ENCODE measurements around the gene FBXO41. TPM values are rescaled to one million over a fixed set of nuclear protein-coding genes. Genes with fewer than 3 reads are reported as not detected.
A peak's percentile ranks its signal among the peaks of the same experiment; 100 is the strongest.

FBXO41 gene
- total RNA-seq, 1 experiment from 2014 or later: 34.9 TPM

- no peaks in the 10 kb centered on the region for H3K9me3 ChIP-seq (ENCODE audit: control insufficient read depth in 1 of 2, insufficient read depth in 1 of 2, low read depth in 1 of 2, low read length in 2 of 2)
- H3K4me1 ChIP-seq (ENCODE audit: control insufficient read depth in 1 of 2, insufficient read depth in 2 of 2, low read length in 2 of 2): peaks cover 8 to 33% of the 10 kb centered on the region in 2 experiments
- no peaks in the 10 kb centered on the region for H3K9me2 ChIP-seq (ENCODE audit: insufficient read depth)
- ChIA-PET POLR2A (interaction anchor here (1.3 to 1.4 kb wide), 2 partner anchors 21 to 35 kb away, joined by 8 read pairs; partner anchors contain the start of genes CCT7 and PRADC1), RAD21 (ENCODE audit: low non-redundant PET in 1 of 2, low total read pairs in 2 of 2, uncharacterized antibody in 2 of 2, unreplicated experiment in 2 of 2) (interaction anchor here in 1 of 2 experiments (1.7 kb wide), 1 partner anchor 91 kb away, joined by 3 read pairs; no protein-coding TSS in a partner anchor), CTCF (interaction anchor here (1.4 to 2.2 kb wide), 3 partner anchors 12 to 91 kb away, joined by 6 to 10 read pairs (median 9); no protein-coding TSS in a partner anchor)
- peak overlapping the region; percentile 98 for H3K4me2 ChIP-seq (ENCODE audit: low read length)
- no peak overlapping the region for H2AFZ ChIP-seq (ENCODE audit: low read depth, low read length, poor library complexity, severe bottlenecking)
- intact Hi-C loops (cut with micrococcal nuclease): no loop called here
- H3K79me2 ChIP-seq (ENCODE audit: insufficient read depth, low read length): peaks cover 37% of the 10 kb centered on the region
- peak; percentile 82 for DNase-seq (ENCODE audit: low read depth, low spot score)
- peak overlapping the region; percentile 79 for H3K9ac ChIP-seq (ENCODE audit: low read length)
- H3K36me3 ChIP-seq (ENCODE audit: control insufficient read depth in 1 of 2, insufficient read depth in 2 of 2, low read length in 2 of 2): peaks cover 4 to 11% of the 10 kb centered on the region in 2 experiments; a peak in 3 of 4 replicates
- H3K27me3 ChIP-seq (ENCODE audit: insufficient read depth, low read length): no peaks in the 10 kb centered on the region
- H3K4me3 ChIP-seq (replicated peaks in 1 of 2; ENCODE audit: low read depth in 1 of 2, low read length in 2 of 2): peak overlapping the region; percentile 72 to 75
- H3K27ac ChIP-seq (ENCODE audit: low read depth, low read length): peak overlapping the region; percentile 94
- ATAC-seq: peak; percentile 85
- no TSS peak for BruUV-seq (replicated peaks)
- no peaks in the 10 kb centered on the region for H4K20me1 ChIP-seq (ENCODE audit: insufficient read depth)
- TF ChIP-seq POLR2AphosphoS5 (IDR thresholded peaks at IDR 0.05; ENCODE audit: low read depth, low read length) (peak; percentile 91), POLR2A (IDR thresholded peaks at IDR 0.05; ENCODE audit: borderline replicate concordance, extremely low read depth, insufficient read depth, insufficient read length) (peak; percentile 68), EZH2 (IDR thresholded peaks at IDR 0.05) (no peak), CBX3 (IDR thresholded peaks at IDR 0.05; ENCODE audit: low read depth) (peak; percentile 40; the same call in 1 of the 2 replicates), CTCF (IDR thresholded peaks at IDR 0.05 in 2 of 3, conservative IDR thresholded peaks at IDR 0.05 in 1 of 3; ENCODE audit: borderline replicate concordance in 1 of 3, insufficient read depth in 1 of 3, low read depth in 2 of 3, low read length in 2 of 3) (peak in 2 of 3 experiments; percentile 36 to 37; a peak in 4 of 6 replicates), FOSL1 (IDR thresholded peaks at IDR 0.05; ENCODE audit: low read depth) (no peak), TCF7L2 (IDR thresholded peaks at IDR 0.05; ENCODE audit: borderline replicate concordance, extremely low read depth, insufficient read depth, insufficient read length) (peak; percentile 13), JUND (IDR thresholded peaks at IDR 0.05) (peak; percentile 50), SRF (IDR thresholded peaks at IDR 0.05; ENCODE audit: low read depth) (no peak), YY1 (IDR thresholded peaks at IDR 0.05; ENCODE audit: extremely low read depth, insufficient replicate concordance, low read depth, low read length) (no peak), SP1 (IDR thresholded peaks at IDR 0.05; ENCODE audit: low read depth) (no peak), EZH2phosphoT487 (IDR thresholded peaks at IDR 0.05; ENCODE audit: borderline replicate concordance) (no peak), ZFX (IDR thresholded peaks at IDR 0.05) (peak; percentile 98), CEBPB (IDR thresholded peaks at IDR 0.05; ENCODE audit: low read depth) (no peak), RAD21 (IDR thresholded peaks at IDR 0.05; ENCODE audit: low read depth) (no peak; the same call in 1 of the 2 replicates), ZNF274 (IDR thresholded peaks at IDR 0.05; ENCODE audit: low read depth, low read length) (no peak), ZBTB33 (IDR thresholded peaks at IDR 0.05; ENCODE audit: extremely low read depth, insufficient replicate concordance, low read length) (no peak), ATF3 (IDR thresholded peaks at IDR 0.05) (no peak), EGR1 (IDR thresholded peaks at IDR 0.05; ENCODE audit: low read depth) (peak; percentile 64), ELF1 (IDR thresholded peaks at IDR 0.05; ENCODE audit: borderline replicate concordance, low read depth) (no peak)
- TF ChIP-seq, protein P1, sequence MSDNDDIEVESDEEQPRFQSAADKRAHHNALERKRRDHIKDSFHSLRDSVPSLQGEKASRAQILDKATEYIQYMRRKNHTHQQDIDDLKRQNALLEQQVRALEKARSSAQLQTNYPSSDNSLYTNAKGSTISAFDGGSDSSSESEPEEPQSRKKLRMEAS (IDR thresholded peaks at IDR 0.05): peak; percentile 74
Measured at GRCh38 chr2:73268830-73269685, 15.2 kb downstream of the FBXO41 start.
